SU-DHL-6 (cell line): ENCODE measurements around the gene PRSS27.
"Not testable (repeated sequence)": the region's sequence is repeated elsewhere in the genome, so short reads cannot be mapped to it uniquely, and the experiment has no call there.

Source experiments
- H2AFZ ChIP-seq: fragments of 200-600 bp; sonication (generic); 2 replicates; pipeline ENCODE4 v1.6.1; 2014; ENCODE audit warnings: low read depth, mild to moderate bottlenecking, moderate library complexity, mixed read lengths, antibody characterized with exemption, low read length; ENCODE audit not compliant: severe bottlenecking
- H3F3A ChIP-seq: fragments of 200-600 bp; shearing (Covaris generic); 2 replicates; pipeline ENCODE4 v1.6.0; 2016; ENCODE audit warnings: antibody characterized with exemption, mild to moderate bottlenecking; ENCODE audit not compliant: insufficient read depth
- H3K27ac ChIP-seq: fragments of 200-600 bp; sonication (generic); 2 replicates; pipeline ENCODE4 v1.5.1; 2016; ENCODE audit warnings: low read depth, mild to moderate bottlenecking, low read length, moderate library complexity, mixed read lengths
- H3K27me3 ChIP-seq: fragments of 200-600 bp; sonication (generic), shearing (Covaris generic); 2 replicates; pipeline ENCODE4 v1.6.0; 2014; ENCODE audit warnings: mild to moderate bottlenecking, low read length
- H3K36me3 ChIP-seq: fragments of 200-600 bp; sonication (generic); 2 replicates; pipeline ENCODE4 v1.6.1; 2014; ENCODE audit warnings: mild to moderate bottlenecking, low read length, mixed read lengths
- H3K4me2 ChIP-seq: fragments of 300-600, 200-600 bp; shearing (Covaris generic), sonication (generic); 2 replicates; pipeline ENCODE4 v1.6.0; 2014; ENCODE audit warnings: low read length, low read depth, mild to moderate bottlenecking; ENCODE audit not compliant: poor library complexity, severe bottlenecking
- H3K4me3 ChIP-seq: fragments of 200-600 bp; sonication (generic); 2 replicates; pipeline ENCODE4 v1.5.1; 2014; ENCODE audit warnings: antibody characterized with exemption, low read length, mild to moderate bottlenecking, mixed read lengths; ENCODE audit not compliant: insufficient read depth, poor library complexity, severe bottlenecking
- H3K79me2 ChIP-seq: fragments of 200-600 bp; sonication (generic); 2 replicates; pipeline ENCODE4 v1.6.1; 2014; ENCODE audit warnings: mild to moderate bottlenecking, low read length, moderate library complexity; ENCODE audit not compliant: insufficient read depth
- H3K9ac ChIP-seq: fragments of 200-600 bp; sonication (generic); 2 replicates; pipeline ENCODE4 v1.7.0; 2014; ENCODE audit warnings: mild to moderate bottlenecking, low read length
- H3K9me2 ChIP-seq: fragments of 200-600 bp; sonication (generic); replicated peaks from 2 replicates; pipeline ENCODE4 v1.6.1; 2014; ENCODE audit warnings: low read length; ENCODE audit not compliant: insufficient read depth
- H3K9me3 ChIP-seq: fragments of 200-600 bp; sonication (generic); 2 replicates; pipeline ENCODE4 v1.6.1; 2014; ENCODE audit warnings: low read length, mixed read lengths; ENCODE audit not compliant: insufficient read depth
- H4K20me1 ChIP-seq: fragments of 200-600 bp; sonication (generic); 2 replicates; pipeline ENCODE4 v1.6.1; 2014; ENCODE audit warnings: low read depth, mild to moderate bottlenecking, antibody characterized with exemption, low read length, moderate library complexity, mixed read lengths
- CTCF ChIP-seq: fragments of 200-600 bp; sonication (generic); IDR thresholded peaks from one replicate; pipeline ENCODE4 v1.5.1; 2017; ENCODE audit warnings: antibody characterized with exemption, mild to moderate bottlenecking, low read length, moderate library complexity; ENCODE audit not compliant: insufficient read depth, poor library complexity, severe bottlenecking
- EZH2phosphoT487 ChIP-seq: fragments of 200-600 bp; sonication (generic), shearing (Covaris generic); conservative IDR thresholded peaks from 2 replicates; pipeline ENCODE4 v1.6.1; 2018; ENCODE audit warnings: mild to moderate bottlenecking, antibody characterized with exemption, low read length, moderate library complexity, mixed read lengths

PRSS27 gene

GRCh38 chr16:2678206-2678965 is 41.6 kb downstream of the PRSS27 start:
- H3K9ac ChIP-seq, H4K20me1 ChIP-seq, H3F3A ChIP-seq, H3K36me3 ChIP-seq, H3K9me3 ChIP-seq, H3K4me3 ChIP-seq, H3K9me2 ChIP-seq, H3K27ac ChIP-seq, H2AFZ ChIP-seq, H3K4me2 ChIP-seq, H3K27me3 ChIP-seq: not testable (repeated sequence)
- peaks cover 16% of the 10 kb centered on the region for H3K79me2 ChIP-seq

- not testable (repeated sequence) for H3K9ac ChIP-seq, H4K20me1 ChIP-seq, H3K36me3 ChIP-seq, H2AFZ ChIP-seq, H3F3A ChIP-seq, H3K9me3 ChIP-seq, H3K27me3 ChIP-seq, H3K27ac ChIP-seq, H3K4me3 ChIP-seq, H3K4me2 ChIP-seq, H3K9me2 ChIP-seq
- H3K79me2 ChIP-seq: peaks cover 16% of the 10 kb centered on the region
Measured at GRCh38 chr16:2676937-2677336, 43.1 kb downstream of the PRSS27 start.

GRCh38 chr16:2675714-2676113 is 44.3 kb downstream of the PRSS27 start:
- H2AFZ ChIP-seq: no peak overlapping the region
- no peaks in the 10 kb centered on the region for H3K9me3 ChIP-seq
- H3K4me2 ChIP-seq: no peak overlapping the region

GRCh38 chr16:2675021-2675420 is 45.0 kb downstream of the PRSS27 start:
- Histone ChIP-seq H3K79me2 (peaks cover 8% of the 10 kb centered on the region; the same call in 1 of the 2 replicates), H3K4me3 (no peak overlapping the region), H3K9me3 (no peaks in the 10 kb centered on the region), H3K9me2 (no peaks in the 10 kb centered on the region), H4K20me1 (no peaks in the 10 kb centered on the region), H3F3A (no peaks in the 10 kb centered on the region), H3K4me2 (no peak overlapping the region), H3K27me3 (no peaks in the 10 kb centered on the region), H2AFZ (no peak overlapping the region), H3K27ac (no peak overlapping the region), H3K36me3 (no peaks in the 10 kb centered on the region), H3K9ac (no peak overlapping the region)
- TF ChIP-seq EZH2phosphoT487 (no peak), CTCF (no peak)

More at GRCh38 chr16:2675714-2676113, 44.3 kb downstream of the PRSS27 start:
- TF ChIP-seq EZH2phosphoT487: no peak
- H3K9ac ChIP-seq: no peak overlapping the region
- H3K9me2 ChIP-seq: no peaks in the 10 kb centered on the region
- H4K20me1 ChIP-seq: no peaks in the 10 kb centered on the region
- H3F3A ChIP-seq: no peaks in the 10 kb centered on the region
- peaks cover 8% of the 10 kb centered on the region; the same call in 1 of the 2 replicates for H3K79me2 ChIP-seq
- H3K27ac ChIP-seq: no peak overlapping the region
- H3K27me3 ChIP-seq: no peaks in the 10 kb centered on the region
- no peaks in the 10 kb centered on the region for H3K36me3 ChIP-seq
- no peak overlapping the region for H3K4me3 ChIP-seq
